HepG2 (cell line): ENCODE measurements around the gene PPP2R5D. TPM values are rescaled to one million over a fixed set of nuclear protein-coding genes. Genes with fewer than 3 reads are reported as not detected.
A peak's percentile ranks its signal among the peaks of the same experiment; 100 is the strongest.

Experiments used
- ATAC-seq: fragments of 200-7000 bp; cut with Tn5 transposase; 3 replicates; pipeline ENCODE4 v1.9.1; 2020; ENCODE audit warnings: mild to moderate bottlenecking, moderate library complexity
- BruUV-seq: library from RNA; stranded (reverse); fragments of 400-500 nt; replicated peaks from 2 replicates; lab custom pipeline; 2021; lab: Mats Ljungman, UMichigan
- CTCF ChIA-PET: fragments of 300-600 bp; formaldehyde crosslinking; extraction: SDS; loops from one replicate; lab custom pipeline; 2021; ENCODE audit warnings: low total read pairs, inconsistent platforms, low intra/inter-chr PET ratio; lab: Yijun Ruan, JAX
- POLR2A ChIA-PET: fragments of 350-600 bp; sonication (Branson Sonifier 250); formaldehyde crosslinking; loops from one replicate; lab custom pipeline; 2020; ENCODE audit warnings: antibody characterized with exemption, inconsistent platforms; lab: Yijun Ruan, JAX
- DNase-seq: peaks from one replicate; pipeline ENCODE4 v3.0.0-alpha.2; 2015; ENCODE audit warnings: low spot score
- FAIRE-seq: peaks from 3 replicates; lab custom pipeline; 2011; peaks lifted over from hg19 to GRCh38; lab: Jason Lieb, UNC
- H2AFZ ChIP-seq: one replicate; pipeline ENCODE4 v1.6.1; 2011; ENCODE audit warnings: low read length, inconsistent platforms
- H3K27ac ChIP-seq: fragments of 300-600 bp; 3 replicates; pipeline ENCODE4 v1.8.0; 2011; ENCODE audit warnings: mixed run types, mild to moderate bottlenecking, mixed read lengths, low read length, inconsistent platforms; ENCODE audit not compliant: insufficient read depth; ENCODE audit errors: extremely low read length
- H3K27me3 ChIP-seq, 2 experiments: fragments of 200-600 bp in 1 of 2; 2 replicates in 1 of 2; 3 replicates in 1 of 2; pipeline versions ENCODE4 v1.6.0 to v1.8.0; 2011; ENCODE audit warnings: low read length in 2 of 2, mild to moderate bottlenecking in 2 of 2, moderate library complexity in 2 of 2, inconsistent platforms in 1 of 2; ENCODE audit not compliant: insufficient read depth in 2 of 2, control insufficient read depth in 1 of 2
- H3K36me3 ChIP-seq, 2 experiments: fragments of 200-600 bp in 1 of 2; replicated peaks in 1 of 2; 2 replicates in 1 of 2; 3 replicates in 1 of 2; pipeline versions ENCODE4 v1.5.1 to v1.8.0; 2011; ENCODE audit warnings: low read length in 2 of 2, inconsistent platforms in 1 of 2; ENCODE audit not compliant: insufficient read depth in 2 of 2, control insufficient read depth in 1 of 2
- H3K4me1 ChIP-seq: 2 replicates; pipeline ENCODE4 v1.5.1; 2012; ENCODE audit warnings: low read length, inconsistent platforms; ENCODE audit not compliant: insufficient read depth
- H3K4me2 ChIP-seq: 2 replicates; pipeline ENCODE4 v1.6.0; 2011; ENCODE audit warnings: low read depth, low read length, inconsistent platforms
- H3K4me3 ChIP-seq, 3 experiments: fragments of 200-600 bp in 1 of 3; sonication (generic), shearing (Covaris generic) in 1 of 3; replicated peaks in 1 of 3; 2 replicates each; pipeline ENCODE4 v1.5.1; 2011 to 2016; ENCODE audit warnings: low read length in 3 of 3, inconsistent platforms in 2 of 3, low read depth in 2 of 3, mild to moderate bottlenecking in 2 of 3, control low read depth in 1 of 3, mixed read lengths in 1 of 3; ENCODE audit not compliant: insufficient read depth in 1 of 3
- H3K79me2 ChIP-seq: one replicate; pipeline ENCODE4 v1.6.1; 2011; ENCODE audit warnings: low read length, inconsistent platforms; ENCODE audit not compliant: insufficient read depth
- H3K9ac ChIP-seq: 2 replicates; pipeline ENCODE4 v1.6.0; 2011; ENCODE audit warnings: mild to moderate bottlenecking, low read depth, low read length, inconsistent platforms; ENCODE audit not compliant: insufficient read depth
- H3K9me3 ChIP-seq: 2 replicates; pipeline ENCODE4 v1.5.1; 2012; ENCODE audit warnings: mild to moderate bottlenecking, low read length
- H4K20me1 ChIP-seq: 2 replicates; pipeline ENCODE4 v1.6.0; 2011; ENCODE audit warnings: inconsistent platforms, mild to moderate bottlenecking, low read length, moderate library complexity; ENCODE audit not compliant: insufficient read depth
- HDAC1 ChIP-seq: sonication (generic); formaldehyde crosslinking; IDR thresholded peaks from 2 replicates; pipeline ENCODE4 v1.5.1; 2020; ENCODE audit warnings: mild to moderate bottlenecking, missing genetic modification reagents
- HNF4A ChIP-seq: sonication (generic); formaldehyde crosslinking; IDR thresholded peaks from 2 replicates; pipeline ENCODE4 v1.4.0; 2020; ENCODE audit warnings: missing genetic modification reagents
- HNF4G ChIP-seq, 2 experiments: sonication (generic) in 1 of 2; formaldehyde crosslinking in 1 of 2; IDR thresholded peaks; 2 replicates each; pipeline versions ENCODE4 v1.4.0 to v1.6.1; 2011 to 2020; ENCODE audit warnings: borderline replicate concordance in 2 of 2, low read depth in 2 of 2, mild to moderate bottlenecking in 2 of 2, low read length in 1 of 2, missing genetic modification reagents in 1 of 2, moderate library complexity in 1 of 2
- MXD4 ChIP-seq: IDR thresholded peaks from 2 replicates; pipeline ENCODE4 v1.6.1; 2016; ENCODE audit warnings: mild to moderate bottlenecking, missing biosample characterization, missing genetic modification reagents
- NFYB ChIP-seq: sonication (generic); formaldehyde crosslinking; IDR thresholded peaks from 2 replicates; pipeline ENCODE4 v1.4.0; 2020; ENCODE audit warnings: missing genetic modification reagents
- NONO ChIP-seq, 2 experiments: fragments of 450-650 bp in 1 of 2; sonication (generic) in 1 of 2; formaldehyde crosslinking in 1 of 2; IDR thresholded peaks in 1 of 2; conservative IDR thresholded peaks in 1 of 2; 2 replicates each; pipeline versions ENCODE4 v1.6.1 to v1.8.0; 2017 to 2022; ENCODE audit warnings: mild to moderate bottlenecking in 1 of 2, missing genetic modification reagents in 1 of 2, moderate library complexity in 1 of 2
- POLR2A ChIP-seq, 2 experiments: IDR thresholded peaks; 2 replicates each; pipeline ENCODE4 v1.6.1; 2011; ENCODE audit warnings: low read depth in 2 of 2, low read length in 2 of 2, mild to moderate bottlenecking in 1 of 2, moderate library complexity in 1 of 2; ENCODE audit not compliant: insufficient read depth in 1 of 2
- ZFX ChIP-seq: sonication (generic); formaldehyde crosslinking; IDR thresholded peaks from 2 replicates; pipeline ENCODE4 v1.4.0; 2020; ENCODE audit warnings: mild to moderate bottlenecking, low read depth, missing genetic modification reagents, moderate library complexity
- ZFY ChIP-seq: sonication (generic); formaldehyde crosslinking; IDR thresholded peaks from 2 replicates; pipeline ENCODE4 v1.4.0; 2020; ENCODE audit warnings: missing genetic modification reagents
- ZNF563 ChIP-seq: sonication (generic); formaldehyde crosslinking; IDR thresholded peaks from 2 replicates; pipeline ENCODE4 v1.8.0; 2022; ENCODE audit warnings: mild to moderate bottlenecking, moderate library complexity, missing genetic modification reagents
- ZNF619 ChIP-seq: sonication (generic); formaldehyde crosslinking; IDR thresholded peaks from 2 replicates; pipeline ENCODE4 v1.4.0; 2020; ENCODE audit warnings: mild to moderate bottlenecking, missing genetic modification reagents
- ZSCAN21 ChIP-seq: sonication (generic); formaldehyde crosslinking; IDR thresholded peaks from 2 replicates; pipeline ENCODE4 v1.8.0; 2022; ENCODE audit warnings: mild to moderate bottlenecking, missing genetic modification reagents, moderate library complexity, borderline replicate concordance
- WGBS: methylation state at CpG from one replicate; pipeline ENCODE4 v1.1.6; 2017; ENCODE audit warnings: low lambda C conversion rate; 5-methylcytosine and 5-hydroxymethylcytosine counted together
- in situ Hi-C: cut with HindIII; loops from 2 replicates; pipeline ENCODE4 v1.10.0; 2017; ENCODE audit warnings: low pct_unique_long_range_greater_than_20kb; ENCODE audit not compliant: extremely low pct_ligation_motif_present
- intact Hi-C: fragments of 100-400 bp; cut with micrococcal nuclease; formaldehyde crosslinking; loops from one replicate; pipeline ENCODE4 v1.10.0; 2022; ENCODE audit not compliant: unreplicated experiment
- polyA plus RNA-seq, 8 experiments: library from polyadenylated mRNA; depleted of rRNA in 3 of 8; stranded (reverse) in 7 of 8; unstranded in 1 of 8; fragments of >200 nt; fragmentation: Illumina TruSeq in 4 of 8; extraction: Trizol in 4 of 8; gene quantifications; 2 replicates each; pipeline versions ENCODE4 v1.2.1 to v1.2.3, GENCODE V29; 2011 to 2016; ENCODE audit warnings: low read depth in 4 of 8, missing spikeins in 1 of 8, mixed read lengths in 1 of 8; ENCODE audit not compliant: insufficient read depth in 1 of 8
- total RNA-seq, 5 experiments: library from RNA; depleted of rRNA; stranded (reverse); fragments of >200 nt; fragmentation: Illumina TruSeq; extraction: Trizol; gene quantifications; 2 replicates each; pipeline ENCODE4 v1.2.3, GENCODE V29; 2016; ENCODE audit warnings: low read depth in 1 of 5
- TF ChIP-seq, protein P1 (sequence below): sonication (generic); formaldehyde crosslinking; IDR thresholded peaks from 2 replicates; pipeline ENCODE4 v1.9.0; 2022; ENCODE audit warnings: missing genetic modification reagents, mild to moderate bottlenecking, borderline replicate concordance
- TF ChIP-seq, protein P2 (sequence below): IDR thresholded peaks from 2 replicates; pipeline ENCODE4 v1.6.1; 2016; ENCODE audit warnings: control low read depth
- TF ChIP-seq, protein P3 (sequence below): IDR thresholded peaks from 2 replicates; pipeline ENCODE4 v1.6.1; 2016; ENCODE audit warnings: missing genetic modification reagents, missing compliant biosample characterization
- TF ChIP-seq, protein P4 (sequence below): sonication (generic); formaldehyde crosslinking; IDR thresholded peaks from 2 replicates; pipeline ENCODE4 v1.8.1; 2022; ENCODE audit warnings: low read depth, mild to moderate bottlenecking, missing genetic modification reagents

The PPP2R5D gene
- total and polyA plus RNA-seq, 2 of the 13 experiments (the other 11 are each of a cell fraction or from before 2014, with no cell fraction given), result 53.7 to 60.4 TPM

DNA sequence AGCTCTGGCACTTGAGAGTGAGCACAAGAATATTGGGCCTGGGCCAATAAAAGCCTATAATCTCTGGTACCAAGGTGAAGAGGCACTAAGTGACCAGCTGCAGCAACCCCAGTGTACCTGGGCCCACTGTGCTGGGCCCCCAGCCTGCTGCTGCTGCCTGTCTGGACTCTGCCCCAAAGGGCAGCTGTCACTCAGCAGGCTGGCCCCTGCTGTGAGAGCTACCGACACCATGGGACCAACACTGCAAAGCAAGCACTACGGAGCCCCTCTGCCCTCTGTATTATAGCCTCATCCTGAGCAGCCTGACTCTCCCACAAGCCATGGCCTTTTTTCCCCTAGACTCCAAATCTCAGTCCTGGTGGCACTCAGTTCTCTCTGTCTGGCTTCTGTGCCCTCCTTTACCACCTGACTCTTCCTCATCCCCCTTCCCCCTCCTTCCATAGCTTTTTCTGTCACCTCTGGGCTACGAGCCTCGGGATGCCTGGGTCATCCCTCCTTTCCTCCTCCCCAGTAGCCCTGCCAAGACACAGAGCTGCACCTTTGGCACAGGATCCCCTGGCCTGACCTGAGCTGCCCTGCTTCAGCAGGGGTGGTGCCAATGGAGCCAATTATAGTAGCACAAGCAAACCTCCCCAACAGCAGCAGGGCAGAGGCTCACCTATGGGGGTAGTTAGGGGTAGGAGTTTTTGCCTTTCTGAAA, 51.3 kb downstream of the PPP2R5D start:
- intact Hi-C loops, result loop anchor here (1.0 kb wide), 1 partner anchor 26 kb away; no protein-coding TSS in a partner anchor
- peak; percentile 86 for ATAC-seq
- Histone ChIP-seq H4K20me1 (peaks cover 3% of the 10 kb centered on the region; the same call in 1 of the 2 replicates), H3K79me2 (no peaks in the 10 kb centered on the region), H3K27ac (peak overlapping the region; percentile 39), H2AFZ (no peak overlapping the region), H3K4me2 (peak overlapping the region; percentile 41), H3K36me3 (peaks cover 27 to 55% of the 10 kb centered on the region in 2 experiments), H3K27me3 (no peaks in the 10 kb centered on the region), H3K4me3 (peak overlapping the region in 1 of 3 experiments; percentile 3; a peak in 1 of 6 replicates), H3K9me3 (no peaks in the 10 kb centered on the region), H3K9ac (no peak overlapping the region), H3K4me1 (peaks cover 12% of the 10 kb centered on the region)
- WGBS, result 45% methylated on average over 4 of the region's 4 CpGs
- DNase-seq, result no peak
- TSS peak; percentile 24 for BruUV-seq
- FAIRE-seq, result peak; percentile 68
- in situ Hi-C loops, result no loop called here
- ChIA-PET CTCF (interaction anchor here (0.8 kb wide), 1 partner anchor 108 kb away, joined by 3 read pairs; no protein-coding TSS in a partner anchor), POLR2A (interaction anchor here (1.4 to 5.2 kb wide), 6 partner anchors 15 to 51 kb away, joined by 3 to 41 read pairs (median 16); partner anchors contain the start of genes CUL7, KLC4, KLHDC3 and MEA1)
- TF ChIP-seq, protein P1, sequence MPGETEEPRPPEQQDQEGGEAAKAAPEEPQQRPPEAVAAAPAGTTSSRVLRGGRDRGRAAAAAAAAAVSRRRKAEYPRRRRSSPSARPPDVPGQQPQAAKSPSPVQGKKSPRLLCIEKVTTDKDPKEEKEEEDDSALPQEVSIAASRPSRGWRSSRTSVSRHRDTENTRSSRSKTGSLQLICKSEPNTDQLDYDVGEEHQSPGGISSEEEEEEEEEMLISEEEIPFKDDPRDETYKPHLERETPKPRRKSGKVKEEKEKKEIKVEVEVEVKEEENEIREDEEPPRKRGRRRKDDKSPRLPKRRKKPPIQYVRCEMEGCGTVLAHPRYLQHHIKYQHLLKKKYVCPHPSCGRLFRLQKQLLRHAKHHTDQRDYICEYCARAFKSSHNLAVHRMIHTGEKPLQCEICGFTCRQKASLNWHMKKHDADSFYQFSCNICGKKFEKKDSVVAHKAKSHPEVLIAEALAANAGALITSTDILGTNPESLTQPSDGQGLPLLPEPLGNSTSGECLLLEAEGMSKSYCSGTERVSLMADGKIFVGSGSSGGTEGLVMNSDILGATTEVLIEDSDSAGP (CRISPR knock-in tag), result peak; percentile 24; the same call in 1 of the 2 replicates
- 0 out of 2 replicates have a peak, but pooled peaks have one; percentile 33 for TF ChIP-seq ZFX (CRISPR knock-in tag)
- TF ChIP-seq, protein P2, sequence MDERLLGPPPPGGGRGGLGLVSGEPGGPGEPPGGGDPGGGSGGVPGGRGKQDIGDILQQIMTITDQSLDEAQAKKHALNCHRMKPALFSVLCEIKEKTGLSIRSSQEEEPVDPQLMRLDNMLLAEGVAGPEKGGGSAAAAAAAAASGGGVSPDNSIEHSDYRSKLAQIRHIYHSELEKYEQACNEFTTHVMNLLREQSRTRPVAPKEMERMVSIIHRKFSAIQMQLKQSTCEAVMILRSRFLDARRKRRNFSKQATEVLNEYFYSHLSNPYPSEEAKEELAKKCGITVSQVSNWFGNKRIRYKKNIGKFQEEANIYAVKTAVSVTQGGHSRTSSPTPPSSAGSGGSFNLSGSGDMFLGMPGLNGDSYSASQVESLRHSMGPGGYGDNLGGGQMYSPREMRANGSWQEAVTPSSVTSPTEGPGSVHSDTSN (CRISPR knock-in tag), result peak; percentile 84
- TF ChIP-seq ZFY, result 0 out of 2 replicates have a peak, but pooled peaks have one; percentile 14
- TF ChIP-seq, protein P3, sequence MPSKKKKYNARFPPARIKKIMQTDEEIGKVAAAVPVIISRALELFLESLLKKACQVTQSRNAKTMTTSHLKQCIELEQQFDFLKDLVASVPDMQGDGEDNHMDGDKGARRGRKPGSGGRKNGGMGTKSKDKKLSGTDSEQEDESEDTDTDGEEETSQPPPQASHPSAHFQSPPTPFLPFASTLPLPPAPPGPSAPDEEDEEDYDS (CRISPR knock-in tag), result 0 out of 2 replicates have a peak, but pooled peaks have one; percentile 12
- TF ChIP-seq, protein P4, sequence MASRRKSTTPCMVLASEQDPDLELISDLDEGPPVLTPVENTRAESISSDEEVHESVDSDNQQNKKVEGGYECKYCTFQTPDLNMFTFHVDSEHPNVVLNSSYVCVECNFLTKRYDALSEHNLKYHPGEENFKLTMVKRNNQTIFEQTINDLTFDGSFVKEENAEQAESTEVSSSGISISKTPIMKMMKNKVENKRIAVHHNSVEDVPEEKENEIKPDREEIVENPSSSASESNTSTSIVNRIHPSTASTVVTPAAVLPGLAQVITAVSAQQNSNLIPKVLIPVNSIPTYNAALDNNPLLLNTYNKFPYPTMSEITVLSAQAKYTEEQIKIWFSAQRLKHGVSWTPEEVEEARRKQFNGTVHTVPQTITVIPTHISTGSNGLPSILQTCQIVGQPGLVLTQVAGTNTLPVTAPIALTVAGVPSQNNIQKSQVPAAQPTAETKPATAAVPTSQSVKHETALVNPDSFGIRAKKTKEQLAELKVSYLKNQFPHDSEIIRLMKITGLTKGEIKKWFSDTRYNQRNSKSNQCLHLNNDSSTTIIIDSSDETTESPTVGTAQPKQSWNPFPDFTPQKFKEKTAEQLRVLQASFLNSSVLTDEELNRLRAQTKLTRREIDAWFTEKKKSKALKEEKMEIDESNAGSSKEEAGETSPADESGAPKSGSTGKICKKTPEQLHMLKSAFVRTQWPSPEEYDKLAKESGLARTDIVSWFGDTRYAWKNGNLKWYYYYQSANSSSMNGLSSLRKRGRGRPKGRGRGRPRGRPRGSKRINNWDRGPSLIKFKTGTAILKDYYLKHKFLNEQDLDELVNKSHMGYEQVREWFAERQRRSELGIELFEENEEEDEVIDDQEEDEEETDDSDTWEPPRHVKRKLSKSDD (CRISPR knock-in tag), result no peak
- 0 out of 2 replicates have a peak, but pooled peaks have one; percentile 22 for TF ChIP-seq HDAC1 (CRISPR knock-in tag)
- TF ChIP-seq POLR2A (IDR thresholded peaks at IDR 0.05; ENCODE audit: insufficient read depth in 1 of 2, low read depth in 2 of 2, low read length in 2 of 2), result peak in 1 of 2 experiments; percentile 16; a peak in 1 of 4 replicates
- no peak for TF ChIP-seq NFYB (CRISPR knock-in tag)
- TF ChIP-seq MXD4 (CRISPR knock-in tag), result 0 out of 2 replicates have a peak, but pooled peaks have one; percentile 27
- peak; percentile 88 for TF ChIP-seq ZNF563
- 0 out of 2 replicates have a peak, but pooled peaks have one; percentile 25 for TF ChIP-seq ZNF619 (CRISPR knock-in tag)
- TF ChIP-seq HNF4A (CRISPR knock-in tag), result peak; percentile 73
- no peak for TF ChIP-seq ZSCAN21 (CRISPR knock-in tag)
- TF ChIP-seq HNF4G (IDR thresholded peaks at IDR 0.05; ENCODE audit: borderline replicate concordance, low read depth, low read length), result peak; percentile 76
- no peak for TF ChIP-seq HNF4G (CRISPR knock-in tag; IDR thresholded peaks at IDR 0.05; ENCODE audit: borderline replicate concordance, low read depth)
- TF ChIP-seq NONO (IDR thresholded peaks at IDR 0.05), result no peak
- peak; percentile 38; the same call in 1 of the 2 replicates for TF ChIP-seq NONO (CRISPR knock-in tag; conservative IDR thresholded peaks at IDR 0.05)
